Right kidney (tissue), 1 donor: ENCODE data around the gene MPND.
"Not testable (repeated sequence)": the region's sequence is repeated elsewhere in the genome, so short reads cannot be mapped to it uniquely, and the experiment has no call there.

Experiments used
- DNase-seq: peaks from one replicate; pipeline ENCODE4 v3.0.0-alpha.2; 2016

Gene MPND

DNA sequence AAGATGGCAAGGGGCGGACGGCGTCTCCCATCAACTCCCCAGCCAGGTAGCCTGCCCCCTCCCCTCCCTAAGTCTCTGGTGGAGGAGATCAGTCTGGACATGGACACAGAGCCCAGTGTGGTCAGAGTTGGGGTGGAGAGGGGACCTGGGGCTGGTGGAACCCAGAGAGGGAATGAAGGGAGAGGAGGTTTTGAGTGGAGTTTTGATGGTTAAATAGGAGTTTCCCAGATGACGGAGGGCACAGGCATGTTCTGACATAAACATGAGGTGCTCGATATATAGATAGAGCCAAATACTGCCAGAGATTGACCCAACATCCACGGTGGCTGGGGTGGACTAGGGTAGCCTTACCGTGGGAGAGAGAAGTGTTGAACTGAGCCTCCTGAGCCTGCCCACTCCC lies 24.9 kb upstream of the MPND start:
- no peak for DNase-seq

- no peak for DNase-seq
Observed at GRCh38 chr19:4319067-4319718, 24.2 kb upstream of the MPND start.

GRCh38 chr19:4320419-4320818 lies 22.9 kb upstream of the MPND start:
- DNase-seq: no peak

GRCh38 chr19:4322942-4323665 lies 20.3 kb upstream of the MPND start:
- DNase-seq: no peak

DNA sequence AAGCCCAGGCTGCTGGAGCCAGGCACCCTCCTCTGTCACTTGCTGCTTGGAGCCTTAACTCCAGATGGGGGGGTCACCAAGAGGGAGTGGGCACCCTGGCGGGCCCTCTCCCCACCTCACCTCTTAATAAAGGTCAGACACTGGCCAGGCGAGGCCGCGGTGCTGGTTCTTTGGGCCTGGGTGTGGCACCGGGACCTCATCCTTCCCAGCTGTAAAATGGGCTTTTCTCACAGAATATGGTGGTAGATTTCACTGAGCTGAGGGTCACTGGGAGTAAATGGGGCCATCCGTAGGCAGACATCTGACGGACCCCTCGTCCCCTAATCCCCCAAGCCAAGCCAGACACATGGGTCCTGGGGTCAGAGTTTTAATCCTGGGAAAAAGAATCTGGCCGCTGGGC lies 19.7 kb upstream of the MPND start:
- no peak for DNase-seq

DNA sequence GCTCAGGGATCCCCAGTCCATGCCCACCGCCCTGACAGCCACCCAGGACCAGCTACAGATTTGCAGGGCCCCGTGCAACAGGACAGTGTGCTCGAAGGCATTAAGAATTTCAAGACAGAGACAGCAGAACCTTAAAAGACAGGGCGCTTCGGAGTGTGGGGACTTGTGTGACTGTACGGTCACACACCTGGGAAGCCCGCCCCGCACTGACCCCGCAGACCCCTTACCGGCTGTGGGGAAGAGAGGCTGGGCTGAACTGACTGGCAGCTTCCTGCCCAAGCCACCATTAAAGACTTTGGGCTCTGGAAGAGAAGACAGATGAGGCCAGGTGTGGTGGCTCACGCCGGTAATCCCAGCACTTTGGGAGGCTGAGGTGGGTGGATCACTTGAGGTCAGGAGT lies 19.1 kb upstream of the MPND start:
- no peak for DNase-seq

- DNase-seq: no peak
Observed at GRCh38 chr19:4326215-4326836, 17.0 kb upstream of the MPND start.

DNA sequence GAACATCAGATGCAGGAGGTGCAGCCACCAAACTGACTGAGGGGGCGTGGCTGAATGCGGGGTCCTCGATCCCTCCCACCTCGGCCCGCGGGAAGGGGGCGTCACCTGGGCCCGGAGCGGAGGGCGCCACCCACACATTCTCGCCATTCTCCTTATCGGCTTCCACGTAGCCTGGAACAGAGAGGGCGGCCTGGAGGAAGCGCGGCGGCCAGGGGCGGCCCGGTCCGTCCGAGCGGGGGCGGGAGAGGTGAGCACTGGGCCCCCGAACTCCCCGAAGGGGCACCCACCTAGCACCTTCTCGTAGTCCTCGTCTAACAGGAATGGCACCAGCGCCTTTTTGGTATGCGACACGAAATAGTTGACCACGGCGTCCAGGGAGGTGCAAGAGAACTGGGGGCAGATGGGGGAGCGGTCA lies 16.5 kb upstream of the MPND start:
- no peak for DNase-seq

GRCh38 chr19:4327252-4327876 lies 16.0 kb upstream of the MPND start:
- peak; percentile 60 for DNase-seq

GRCh38 chr19:4327877-4328242 lies 15.5 kb upstream of the MPND start:
- peak; percentile 79 for DNase-seq

DNA sequence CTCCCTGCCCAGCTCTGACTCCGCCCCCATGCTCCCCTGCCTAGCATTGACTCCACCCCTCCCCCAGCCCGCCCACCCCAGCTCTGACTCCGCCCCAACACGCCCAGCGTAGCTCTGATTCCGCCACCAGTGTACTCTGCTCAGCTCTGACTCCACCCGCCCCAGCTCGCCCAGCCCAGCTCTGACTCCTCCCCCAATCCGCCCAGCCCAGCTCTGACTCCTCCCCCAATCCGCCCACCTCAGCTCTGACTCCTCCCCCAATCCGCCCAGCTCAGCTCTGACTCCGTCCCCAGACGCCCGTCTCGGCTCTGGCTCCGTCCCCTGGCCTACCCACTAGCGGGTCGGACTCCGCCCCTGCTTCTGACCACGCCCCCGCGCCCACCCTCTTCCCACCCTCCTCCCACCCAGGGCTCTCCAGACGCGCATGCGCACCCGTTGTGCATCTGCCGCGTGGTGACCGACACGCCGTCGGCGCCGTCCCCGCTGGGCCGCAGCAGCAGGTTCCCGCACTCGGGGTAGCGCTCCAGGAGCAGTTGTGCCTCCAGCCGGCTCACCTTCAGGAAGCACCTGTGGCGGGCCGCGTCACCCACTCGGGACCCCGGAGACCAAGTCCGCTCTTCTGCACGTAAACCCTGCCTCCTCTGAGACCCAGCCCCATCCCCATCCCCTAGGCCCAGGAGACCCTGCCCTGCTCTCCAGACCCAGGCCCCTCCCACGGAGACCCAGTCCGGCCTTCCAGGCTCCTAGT lies 14.9 kb upstream of the MPND start:
- DNase-seq: peak; percentile 86

DNA sequence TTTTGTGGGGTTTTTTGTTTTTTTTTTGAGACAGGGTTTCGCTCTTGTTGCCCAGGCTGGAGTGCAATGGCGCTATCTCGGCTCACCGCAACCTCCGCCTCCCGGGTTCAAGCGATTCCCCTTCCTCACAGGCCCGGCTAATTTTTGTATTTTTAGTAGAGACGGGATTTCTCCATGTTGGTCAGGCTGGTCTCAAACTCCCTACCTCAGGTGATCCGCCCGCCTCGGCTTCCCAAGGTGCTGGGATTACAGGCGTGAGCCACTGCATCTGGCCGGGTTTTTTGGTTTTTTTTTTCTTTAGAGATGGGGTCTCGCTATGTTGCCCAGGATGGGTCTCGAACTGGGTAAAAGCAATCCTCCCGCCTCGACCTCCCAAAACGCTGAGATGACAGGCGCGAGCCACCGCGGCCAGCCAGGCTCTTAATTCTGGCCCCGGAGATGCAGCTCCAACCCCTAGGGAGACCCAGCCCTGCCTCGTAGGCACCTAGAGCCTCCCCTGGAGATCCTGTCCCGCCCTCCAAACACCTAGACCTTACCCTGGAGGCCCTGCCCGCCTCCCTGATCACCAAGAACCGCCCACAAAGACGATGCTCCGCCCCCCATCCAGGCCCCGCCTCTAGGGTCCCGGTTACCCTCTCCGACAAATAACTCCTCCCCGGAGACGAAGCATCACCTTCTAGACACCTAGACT lies 14.2 kb upstream of the MPND start:
- DNase-seq: not testable (repeated sequence)

DNA sequence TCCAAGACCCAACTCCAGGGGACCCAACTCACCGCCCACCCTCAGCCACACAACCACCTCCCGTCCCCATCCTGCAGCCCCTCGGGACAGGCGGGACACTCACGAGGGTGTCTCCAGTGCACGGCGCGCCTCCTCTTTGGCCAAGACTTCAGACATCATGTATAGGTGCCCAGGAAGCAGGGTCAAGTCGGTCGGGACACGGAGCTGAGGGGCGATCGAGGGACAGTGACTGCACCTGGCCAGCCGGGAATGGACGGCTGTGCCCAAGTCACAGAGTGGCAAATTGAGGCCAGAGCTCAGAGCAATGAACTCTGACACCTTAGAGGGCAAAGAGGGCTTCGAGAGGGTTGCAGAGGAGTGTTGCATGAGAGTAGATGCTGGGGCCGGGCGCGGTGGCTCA lies 13.5 kb upstream of the MPND start:
- DNase-seq: no peak

DNA sequence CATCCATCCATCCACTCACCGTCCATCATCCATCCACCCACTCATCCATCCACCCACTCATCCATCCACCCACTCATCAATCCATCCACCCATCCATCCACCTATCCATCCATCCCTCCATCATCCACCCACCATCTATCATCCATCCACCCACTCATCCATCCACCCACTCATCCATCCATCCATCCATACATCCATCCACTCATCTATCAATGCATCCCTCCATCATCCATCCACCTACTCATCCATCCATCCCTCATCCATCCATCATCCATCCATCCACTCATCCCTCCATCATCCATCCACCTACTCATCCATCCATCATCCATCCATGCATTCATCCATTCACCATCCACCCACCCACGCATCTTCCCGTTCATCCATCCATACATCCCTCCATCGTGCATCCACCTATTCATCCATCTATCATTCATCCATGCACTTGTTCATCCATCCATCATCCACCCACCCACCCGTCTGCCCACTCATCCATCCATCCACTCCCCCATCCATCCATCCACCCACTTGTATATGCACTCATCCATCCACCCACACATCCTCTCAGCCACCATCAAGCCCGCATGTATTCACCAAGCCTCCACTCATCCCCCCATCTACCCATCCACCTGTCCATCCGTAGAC lies 8.3 kb upstream of the MPND start:
- no peak for DNase-seq

DNA sequence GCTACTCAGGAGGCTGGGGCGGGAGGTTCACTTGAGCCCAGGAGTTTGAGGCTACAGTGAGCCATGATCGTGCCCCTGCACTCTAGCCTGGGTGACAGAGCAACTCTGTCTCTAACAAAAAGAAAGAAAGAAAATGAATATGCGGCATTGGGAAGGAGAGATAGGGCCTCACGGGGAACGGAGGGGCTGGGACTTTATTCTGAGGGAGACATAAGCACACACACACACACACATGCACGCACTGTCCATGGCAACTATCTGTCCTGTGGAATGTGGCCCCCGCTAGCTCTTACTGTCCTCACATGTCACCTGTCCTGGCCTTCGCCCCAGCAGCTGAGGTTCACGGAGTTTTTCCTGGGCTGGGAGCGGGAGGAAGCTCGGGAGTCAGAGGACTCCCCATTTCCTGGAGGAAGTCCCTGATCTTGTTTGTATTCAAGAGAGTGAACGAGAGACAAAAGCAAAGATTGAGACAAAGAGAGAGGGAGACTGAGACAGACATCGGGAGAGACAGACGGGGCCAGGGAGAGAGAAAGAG lies 5.4 kb upstream of the MPND start:
- DNase-seq: peak; percentile 67

- DNase-seq: peak; percentile 67
Observed at GRCh38 chr19:4338441-4339355, 4.7 kb upstream of the MPND start, which contains the start of gene STAP2. STAP2 (minus strand) TSS chr19:4338827; CDS start chr19:4338753, 74 bp downstream.

DNA sequence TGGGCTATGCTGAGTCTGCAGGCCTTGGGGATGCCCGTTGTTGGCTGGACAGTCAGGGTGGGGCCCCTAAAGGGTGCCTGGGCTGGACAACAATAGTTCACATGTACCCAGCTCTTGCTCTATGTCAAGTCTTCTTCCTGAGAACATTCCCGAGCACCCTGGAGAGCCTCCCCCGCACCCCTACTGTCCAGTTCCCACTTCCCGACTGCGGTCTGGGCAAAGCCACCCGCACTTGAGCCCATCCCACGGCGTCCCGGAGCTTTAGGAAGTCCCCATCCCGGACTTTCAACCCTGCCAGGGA lies 1.1 kb upstream of the MPND start:
- no peak for DNase-seq

GRCh38 chr19:4342615-4343369 lies 570 bp upstream of the MPND start:
- DNase-seq: peak; percentile 96

DNA sequence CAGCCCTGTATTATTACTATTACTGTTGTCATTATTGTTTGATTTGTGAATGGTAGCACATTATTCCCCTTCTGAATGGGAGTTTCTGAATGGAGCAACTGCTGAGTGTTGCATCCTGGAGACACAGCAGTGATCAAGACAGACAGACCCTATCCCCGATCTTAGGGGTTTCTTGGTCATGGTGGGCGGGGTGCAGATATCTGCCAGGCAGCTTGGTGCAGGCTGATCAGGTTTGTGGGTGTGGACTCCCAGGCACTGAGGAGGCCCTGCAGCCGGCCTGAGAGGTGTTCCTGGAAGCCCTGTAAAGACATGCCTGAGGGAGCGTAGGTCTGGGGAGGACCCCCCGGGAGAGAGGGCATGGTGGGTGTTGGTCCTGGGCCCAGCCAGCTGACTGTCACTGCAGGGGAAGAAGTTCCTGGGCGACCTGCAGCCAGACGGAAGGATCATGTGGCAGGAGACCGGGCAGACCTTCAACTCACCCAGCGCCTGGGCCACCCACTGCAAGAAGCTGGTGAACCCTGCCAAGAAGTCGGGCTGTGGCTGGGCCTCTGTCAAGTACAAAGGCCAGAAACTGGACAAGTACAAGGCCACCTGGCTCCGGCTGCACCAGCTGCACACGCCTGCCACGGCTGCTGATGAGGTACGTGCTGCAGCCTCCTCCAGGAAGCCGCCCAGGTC lies 2.1 kb downstream of the MPND start:
- DNase-seq: no peak
